HG03175 (cell line): ENCODE results near the gene SLC35F6.

Experiments used
- ATAC-seq: cut with Tn5 transposase; IDR thresholded peaks from one replicate; pipeline ENCODE4 v1.9.1; 2021; ENCODE audit warnings: mild to moderate bottlenecking, moderate library complexity; ENCODE audit not compliant: unreplicated experiment

Gene SLC35F6

DNA sequence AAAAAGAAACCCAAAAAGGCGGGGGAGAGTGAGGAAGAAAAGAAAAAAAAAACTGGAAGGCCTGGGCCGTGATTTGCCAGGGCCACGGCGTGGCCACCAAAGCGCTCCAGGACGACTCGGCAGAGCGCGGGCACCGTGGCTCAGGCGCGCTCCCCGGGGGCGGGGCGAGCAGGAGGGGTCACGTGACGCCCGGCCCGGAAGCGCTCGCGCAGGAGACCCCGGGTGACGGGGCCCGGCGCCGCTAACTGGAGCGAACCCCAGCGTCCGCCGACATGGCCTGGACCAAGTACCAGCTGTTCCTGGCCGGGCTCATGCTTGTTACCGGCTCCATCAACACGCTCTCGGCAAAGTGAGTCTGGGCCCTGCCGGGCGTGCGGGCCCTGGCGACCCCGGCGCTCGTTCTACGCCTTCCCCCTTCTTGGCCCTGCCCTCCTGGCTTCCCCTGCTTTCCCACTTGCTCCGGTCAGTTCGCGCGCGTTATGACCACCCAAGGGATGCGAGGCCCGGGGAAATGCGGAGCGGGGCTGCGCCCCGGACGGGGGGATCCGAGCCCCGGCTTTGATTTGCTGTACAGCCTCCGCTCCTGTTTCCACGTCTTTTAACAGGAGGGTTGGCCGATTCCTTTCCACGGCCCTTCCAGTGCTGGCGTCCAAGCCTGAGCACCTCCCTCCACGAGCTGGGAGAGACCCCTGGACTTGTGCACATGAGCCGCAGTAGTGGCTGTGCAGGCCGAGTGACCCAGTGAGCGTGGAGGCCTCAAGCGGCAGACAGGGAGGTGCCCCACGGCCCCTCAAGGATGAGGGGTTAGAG, at the start of gene SLC35F6:
Gene SLC35F6, plus strand, starts transcription at position 207 of the 810 bp plus-strand sequence. Its CDS starts 66 bp downstream, at position 273.
- peak; percentile 86 for ATAC-seq

GRCh38 chr2:26715528-26716270, 48.4 kb upstream of the SLC35F6 start:
- no peak for ATAC-seq

- no peak for ATAC-seq
Observed at GRCh38 chr2:26716340-26716739, 47.7 kb upstream of the SLC35F6 start.

GRCh38 chr2:26716769-26717168, 47.3 kb upstream of the SLC35F6 start:
- no peak for ATAC-seq

GRCh38 chr2:26717362-26717761, 46.7 kb upstream of the SLC35F6 start:
- no peak for ATAC-seq

DNA sequence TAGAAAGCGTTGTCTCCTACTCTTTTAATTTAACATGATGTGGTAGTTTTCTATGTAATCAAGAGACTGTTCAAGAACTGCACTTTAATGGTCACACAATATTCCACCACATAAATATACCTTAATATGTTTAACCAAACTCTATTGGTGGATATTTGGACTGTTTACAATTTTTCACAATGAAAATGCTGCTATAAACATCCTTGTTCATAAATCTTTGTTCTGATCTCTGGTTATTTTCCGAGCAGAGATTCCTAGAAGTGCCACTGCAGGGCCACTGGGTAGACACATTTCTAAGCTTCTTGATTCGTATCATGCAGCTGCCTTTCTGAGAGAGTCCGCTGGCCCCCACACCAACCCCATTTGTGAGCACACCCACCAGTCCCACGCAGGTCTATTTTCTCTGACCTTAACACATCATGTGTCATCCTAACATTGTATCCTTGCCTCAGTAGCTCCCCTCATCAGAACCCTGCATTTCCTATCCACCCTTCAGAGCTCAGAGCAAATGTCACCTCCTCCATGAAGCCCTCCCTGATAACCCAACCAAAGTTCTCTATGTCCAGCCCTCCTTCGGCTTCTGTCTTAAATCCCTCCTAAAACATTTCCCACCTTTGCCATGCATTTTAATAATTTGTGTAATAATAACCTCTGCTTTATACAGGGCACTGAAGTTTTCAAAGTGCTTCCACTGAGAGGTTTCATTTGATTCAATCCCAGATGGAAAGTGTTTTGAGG, 45.0 kb upstream of the SLC35F6 start:
- no peak for ATAC-seq

DNA sequence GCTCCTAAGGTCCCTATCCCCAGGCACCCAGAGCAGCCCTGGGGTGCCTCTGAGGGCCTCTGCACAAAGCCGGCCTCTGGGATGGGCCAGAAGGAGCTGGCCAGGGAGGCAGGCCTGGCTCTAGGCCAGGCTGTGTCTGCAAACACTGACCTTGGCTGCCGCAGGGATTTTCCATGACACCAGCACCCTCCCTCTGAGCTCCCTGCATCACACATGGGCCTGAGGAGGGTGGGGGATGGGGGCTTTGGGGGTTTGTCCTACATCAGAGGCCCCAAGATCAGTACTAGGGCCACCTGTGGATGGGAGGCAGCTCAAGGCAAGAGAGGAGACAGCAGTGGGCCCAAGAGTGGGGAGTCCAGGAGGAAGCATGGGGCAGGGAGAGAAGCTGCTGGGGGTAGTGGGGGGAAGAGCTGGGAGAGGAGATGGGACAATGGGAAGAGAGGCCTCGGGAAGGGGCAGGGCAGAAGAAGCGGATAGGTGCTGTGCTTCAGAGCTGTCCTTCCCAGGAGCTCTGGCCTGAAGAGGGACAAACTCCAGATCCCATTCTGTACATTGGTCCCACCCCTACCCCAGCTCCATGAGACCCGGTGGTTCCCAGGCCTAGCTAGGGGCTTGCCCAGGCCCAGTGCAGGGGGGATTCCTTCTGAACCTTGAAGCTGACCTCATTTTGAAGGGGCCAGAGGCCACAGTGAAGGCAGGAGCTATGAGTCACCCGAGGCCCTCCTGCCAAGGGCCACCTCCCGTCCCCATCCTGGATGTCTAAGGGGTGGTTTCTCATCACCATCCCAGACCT, 43.6 kb upstream of the SLC35F6 start:
- no peak for ATAC-seq

GRCh38 chr2:26721115-26722032, 42.7 kb upstream of the SLC35F6 start:
- no peak for ATAC-seq

GRCh38 chr2:26722328-26722727, 41.8 kb upstream of the SLC35F6 start:
- no peak for ATAC-seq

DNA sequence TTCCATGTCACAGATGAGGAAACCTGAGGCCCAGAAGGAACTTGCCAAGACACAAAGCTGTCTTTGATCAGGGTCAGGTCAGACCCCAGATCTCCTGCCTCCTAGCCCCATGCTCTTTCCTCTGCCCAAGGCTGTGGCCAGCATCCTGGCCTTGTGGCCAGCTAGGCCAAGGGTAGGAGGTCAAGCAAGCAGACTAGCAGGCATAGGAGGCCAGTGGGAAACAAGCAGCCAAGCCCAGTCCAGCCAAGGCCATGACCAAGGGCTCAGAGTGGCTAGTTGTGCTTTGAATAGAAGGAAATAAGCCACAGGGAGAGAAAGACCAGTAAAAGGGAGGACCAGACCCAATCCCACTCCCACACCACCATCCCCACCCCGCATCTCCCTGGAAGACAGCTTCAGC, 41.2 kb upstream of the SLC35F6 start:
- no peak for ATAC-seq

GRCh38 chr2:26723475-26723874, 40.6 kb upstream of the SLC35F6 start:
- no peak for ATAC-seq

- no peak for ATAC-seq
Observed at GRCh38 chr2:26723991-26724750, 39.9 kb upstream of the SLC35F6 start.

DNA sequence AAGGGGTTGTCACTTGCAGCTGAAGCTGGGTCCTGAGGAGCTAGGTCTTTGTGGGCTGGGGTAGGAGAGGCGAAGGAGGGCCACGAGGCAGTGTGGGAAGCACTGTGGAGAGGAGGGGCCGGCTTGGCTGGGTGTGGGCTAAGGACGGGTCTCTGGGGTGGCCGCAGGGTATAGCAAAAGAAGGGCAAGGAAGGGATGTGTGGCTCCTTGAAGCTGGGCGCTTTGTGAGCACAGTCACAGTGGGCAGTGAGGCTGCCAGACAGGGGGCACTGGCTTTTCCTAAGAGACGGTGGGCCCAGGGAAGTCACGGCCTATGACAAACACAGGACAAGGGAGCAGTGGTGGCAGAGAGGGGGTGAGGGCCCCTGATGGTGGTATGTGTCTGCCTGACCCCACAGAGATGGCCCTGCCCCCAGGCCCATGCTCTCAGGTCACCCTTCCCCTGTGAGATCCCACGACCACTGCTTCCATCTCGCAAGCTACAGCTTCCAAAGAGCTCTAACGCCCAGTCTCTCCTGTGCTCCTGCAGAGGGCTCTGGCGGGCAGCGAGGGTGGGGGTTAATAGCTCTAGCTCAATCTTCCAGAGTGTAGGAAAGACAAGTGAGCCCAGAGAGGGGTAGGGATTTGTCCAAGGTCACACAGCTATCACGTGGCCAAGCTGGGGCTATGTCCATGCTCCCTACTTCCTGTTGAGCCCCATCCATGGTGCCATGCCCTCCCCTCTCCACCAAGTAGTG, 39.1 kb upstream of the SLC35F6 start:
- no peak for ATAC-seq

- no peak for ATAC-seq
Observed at GRCh38 chr2:26725521-26725820, 38.6 kb upstream of the SLC35F6 start.

DNA sequence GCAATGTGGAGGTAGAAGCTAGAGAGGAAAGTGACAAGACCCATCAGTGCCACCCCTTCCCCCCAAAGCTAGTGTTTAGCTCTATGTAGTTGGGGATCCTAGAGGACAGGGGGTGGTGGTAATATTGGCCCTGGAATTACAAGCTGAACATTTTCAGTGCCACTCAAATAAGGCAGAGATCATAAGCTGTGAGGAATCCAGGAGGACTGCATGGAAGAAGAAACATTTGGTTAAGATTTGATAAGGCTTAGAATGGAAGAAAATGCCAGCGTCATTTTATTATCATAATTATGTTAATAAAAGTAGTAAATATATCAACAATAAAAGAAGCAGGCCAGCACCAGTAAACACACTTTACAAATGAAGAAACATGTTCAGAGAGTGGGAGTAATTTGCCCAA, 37.9 kb upstream of the SLC35F6 start:
- no peak for ATAC-seq

GRCh38 chr2:26727641-26728561, 36.2 kb upstream of the SLC35F6 start:
- ATAC-seq, result no peak

GRCh38 chr2:26729311-26729710, 34.8 kb upstream of the SLC35F6 start:
- no peak for ATAC-seq
